H1 (cell line): Measurements from ENCODE around the gene HS3ST1. TPM values are rescaled to one million over a fixed set of nuclear protein-coding genes. Genes with fewer than 3 reads are reported as not detected.

Experiments
- CTBP2 ChIP-seq: IDR thresholded peaks from 2 replicates; pipeline ENCODE4 v1.7.0; 2011; ENCODE audit warnings: borderline replicate concordance, mild to moderate bottlenecking, moderate library complexity, mixed read lengths, low read length; ENCODE audit not compliant: insufficient read depth, insufficient read length
- KDM4A ChIP-seq: IDR thresholded peaks from one replicate; pipeline ENCODE4 v1.7.1; 2012; ENCODE audit warnings: low read depth, mild to moderate bottlenecking, moderate library complexity, low read length, inconsistent platforms; ENCODE audit not compliant: severe bottlenecking
- RAD21 ChIP-seq, 2 experiments: IDR thresholded peaks in 1 of 2; conservative IDR thresholded peaks in 1 of 2; 2 replicates each; pipeline ENCODE4 v1.6.1; 2011; ENCODE audit warnings: low read depth in 2 of 2, low read length in 2 of 2, improper control_type of control experiment in 1 of 2, inconsistent platforms in 1 of 2, mild to moderate bottlenecking in 1 of 2, moderate library complexity in 1 of 2
- TAF7 ChIP-seq: optimal IDR thresholded peaks from 2 replicates; pipeline ENCODE3; 2011; ENCODE audit warnings: low read depth, mild to moderate bottlenecking, inconsistent platforms, low read length, moderate library complexity, borderline replicate concordance
- TBP ChIP-seq: IDR thresholded peaks from 2 replicates; pipeline ENCODE4 v1.6.1; 2011; ENCODE audit warnings: low read depth, low read length, improper control_type of control experiment
- ZNF274 ChIP-seq: IDR thresholded peaks from 2 replicates; pipeline ENCODE4 v1.7.0; 2012; ENCODE audit warnings: low read length, borderline replicate concordance; ENCODE audit errors: extremely low read depth
- polyA plus RNA-seq, 7 experiments: library from polyadenylated mRNA; depleted of rRNA in 3 of 7; stranded (reverse) in 5 of 7; unstranded in 2 of 7; fragments of >200 nt in 5 of 7; fragments of 200-250 nt in 2 of 7; gene quantifications; 1 replicate in 5 of 7; 2 replicates in 1 of 7; 4 replicates in 1 of 7; pipeline versions ENCODE4 v1.2.1 to v1.2.3, GENCODE V29; 2011 to 2013; ENCODE audit warnings: missing spikeins in 2 of 7, mixed read lengths in 2 of 7
- total RNA-seq: library from RNA; stranded (reverse); fragmentation: NEBNext Ultra II Directional; extraction: Animal tissue kit (Norgen Biotek cat#: 25700); gene quantifications from 2 replicates; pipeline ENCODE4 v1.2.1, GENCODE V29; 2021

The HS3ST1 gene
- total and polyA plus RNA-seq, 2 of the 8 experiments (the other 6 are each of a cell fraction or from before 2014, with no cell fraction given), result 0.50 to 1.5 TPM

DNA sequence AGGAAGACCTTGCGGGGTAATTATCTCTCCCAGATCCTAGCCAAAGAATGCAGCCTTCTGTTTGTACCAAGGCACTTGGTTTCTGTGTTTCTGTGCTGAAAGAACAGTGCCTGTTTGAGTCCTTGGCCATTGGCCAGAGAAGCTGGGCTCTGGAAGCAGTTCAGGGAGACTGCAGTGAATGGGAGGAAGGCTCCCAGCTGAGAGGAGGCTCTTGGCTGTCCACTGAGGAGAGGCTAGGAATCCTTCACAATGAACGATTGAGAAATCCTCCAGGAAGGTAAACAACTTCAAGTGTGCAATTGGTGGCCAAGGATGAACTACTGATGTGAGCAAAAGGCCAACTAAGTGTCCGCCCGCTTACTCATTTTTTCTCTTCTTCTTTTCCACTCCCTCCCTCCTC lies 61.3 kb downstream of the HS3ST1 start (continued):
- TF ChIP-seq CTBP2 (no peak), RAD21 (IDR thresholded peaks at IDR 0.05 in 1 of 2, conservative IDR thresholded peaks at IDR 0.05 in 1 of 2; ENCODE audit: low read depth in 2 of 2, low read length in 2 of 2) (no peak), TAF7 (no peak), ZNF274 (no peak), TBP (no peak), KDM4A (no peak)
